HG02840 (cell line): ENCODE measurements around the gene PLEKHG2.
"Not testable (repeated sequence)": the region's sequence is repeated elsewhere in the genome, so short reads cannot be mapped to it uniquely, and the experiment has no call there.

Experiments
- ATAC-seq: cut with Tn5 transposase; IDR thresholded peaks from one replicate; pipeline ENCODE4 v1.9.1; 2021; ENCODE audit warnings: mild to moderate bottlenecking, moderate library complexity, moderate number of reproducible peaks; ENCODE audit not compliant: unreplicated experiment, low FRiP score

The PLEKHG2 gene

DNA sequence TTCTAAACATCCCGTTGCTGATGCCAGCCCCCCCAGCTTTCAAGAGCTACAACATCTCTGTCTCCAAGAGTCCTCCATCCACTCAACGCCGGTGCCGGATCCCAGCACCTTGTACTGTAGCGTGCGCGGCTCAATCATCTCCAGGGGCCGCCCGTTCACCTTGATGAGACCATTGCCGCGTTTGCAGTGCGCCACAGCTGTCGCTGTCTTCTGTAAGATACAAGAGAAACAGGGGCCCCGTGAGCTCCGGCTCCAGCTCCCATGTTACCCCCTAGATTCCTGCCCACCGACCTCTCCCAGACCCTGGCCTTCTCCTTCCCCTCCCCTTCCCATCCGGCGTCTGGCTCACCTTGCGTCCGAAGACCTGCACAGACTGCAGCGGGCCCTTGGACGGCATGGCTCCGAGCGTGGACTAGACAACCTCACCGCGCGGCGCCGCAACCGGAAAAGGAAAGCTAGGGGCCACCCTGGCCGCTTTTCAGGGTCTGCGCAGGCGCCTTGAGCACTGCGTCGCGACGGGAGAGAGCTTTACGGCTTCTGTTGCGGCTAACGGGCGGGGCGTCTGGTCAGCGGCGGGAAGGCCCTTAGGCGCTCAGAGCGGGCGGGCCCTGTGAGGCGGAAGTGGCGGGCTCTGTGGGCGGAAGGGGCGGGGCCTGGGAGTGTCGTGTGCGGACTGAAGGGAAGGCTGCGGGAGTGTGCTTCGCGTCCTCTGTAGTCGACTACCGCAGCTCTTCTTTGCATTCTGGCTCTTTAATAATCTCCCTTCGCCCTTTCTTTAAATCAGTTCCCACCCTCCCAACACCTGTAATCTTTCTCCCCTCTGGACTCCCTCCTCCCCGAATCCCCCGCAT is 23.3 kb downstream of the PLEKHG2 start, which contains the start of gene RPS16:
Gene RPS16, minus strand, starts transcription at position 451 of the 851 bp plus-strand sequence. Its CDS starts 54 bp downstream, at position 397.
- peak; percentile 81 for ATAC-seq

DNA sequence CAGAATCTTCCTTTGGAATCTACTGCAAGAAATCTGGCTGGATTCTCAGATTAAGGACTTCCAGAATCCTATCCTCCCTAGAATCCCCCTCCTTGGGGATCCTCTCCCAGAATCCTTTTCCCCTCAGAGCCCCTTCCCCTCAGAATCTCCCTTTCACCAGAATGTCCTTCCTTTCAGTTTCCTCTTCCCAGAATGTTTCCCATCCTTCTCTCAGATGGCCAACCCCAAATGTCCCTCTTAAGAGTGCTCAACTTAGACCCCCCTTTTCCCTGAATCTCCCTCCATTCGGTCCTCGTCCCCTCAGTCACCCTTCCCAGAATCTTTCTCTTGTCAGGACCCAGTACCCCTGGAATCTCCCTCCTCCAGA is 23.9 kb downstream of the PLEKHG2 start:
- ATAC-seq, result no peak

DNA sequence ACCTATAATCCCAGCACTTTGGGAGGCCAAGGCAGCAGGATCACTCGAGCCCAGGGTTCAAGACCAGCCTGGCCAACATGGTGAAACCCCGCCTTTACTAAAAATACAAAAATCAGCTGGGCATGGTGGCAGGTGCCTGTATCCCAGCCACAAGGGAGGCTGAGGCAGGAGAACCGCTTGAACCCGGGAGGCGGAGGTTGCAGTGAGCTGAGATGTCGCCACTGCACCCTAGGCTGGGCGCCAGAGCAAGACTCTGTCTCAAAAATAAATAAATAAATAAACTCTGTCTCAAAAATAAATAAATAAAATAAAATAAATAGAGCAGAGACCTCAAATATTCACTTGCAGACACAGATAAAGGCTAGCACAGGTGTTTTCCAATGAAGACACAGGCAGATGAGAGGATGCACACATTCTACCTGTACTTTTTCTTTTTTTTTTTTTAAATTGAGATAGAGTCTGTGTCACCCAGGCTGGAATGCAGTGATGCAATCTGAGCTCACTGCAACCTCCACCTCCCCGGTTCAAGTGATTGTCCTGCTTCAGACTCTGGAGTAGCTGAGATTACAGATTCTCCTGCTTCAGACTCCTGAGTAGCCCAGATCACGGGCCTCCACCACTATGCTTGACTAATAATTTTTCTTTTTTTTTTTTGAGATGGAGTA is 25.9 kb downstream of the PLEKHG2 start:
- ATAC-seq, result no peak

DNA sequence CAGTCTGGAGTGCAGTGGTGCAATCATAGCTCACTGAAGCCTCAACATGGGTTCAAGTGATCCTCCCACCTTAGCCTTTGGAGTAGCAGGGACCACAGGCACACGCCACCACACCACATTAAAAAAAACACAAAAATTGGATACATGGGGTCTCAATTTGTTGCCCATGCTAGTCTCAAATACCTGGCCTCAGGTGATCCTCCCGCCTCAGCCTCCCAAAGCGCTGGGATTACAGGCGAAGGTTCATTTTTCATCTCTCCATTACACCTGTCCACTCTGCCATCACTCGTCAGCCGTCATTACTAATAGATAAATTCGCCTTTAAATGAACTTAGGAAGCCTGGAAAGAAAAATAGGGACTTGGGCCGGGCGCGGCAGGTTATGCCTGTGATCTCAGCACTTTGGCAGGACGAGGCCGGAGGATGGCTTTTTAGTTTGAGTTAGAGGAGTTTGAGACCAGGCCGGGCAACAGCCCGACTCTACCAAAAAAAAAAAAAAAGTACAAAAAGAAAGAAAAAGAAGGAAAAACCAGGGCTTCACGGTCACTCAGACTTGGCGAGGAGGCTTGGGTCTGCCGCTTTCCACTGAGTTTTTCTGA is 32.2 kb downstream of the PLEKHG2 start:
- no peak for ATAC-seq

DNA sequence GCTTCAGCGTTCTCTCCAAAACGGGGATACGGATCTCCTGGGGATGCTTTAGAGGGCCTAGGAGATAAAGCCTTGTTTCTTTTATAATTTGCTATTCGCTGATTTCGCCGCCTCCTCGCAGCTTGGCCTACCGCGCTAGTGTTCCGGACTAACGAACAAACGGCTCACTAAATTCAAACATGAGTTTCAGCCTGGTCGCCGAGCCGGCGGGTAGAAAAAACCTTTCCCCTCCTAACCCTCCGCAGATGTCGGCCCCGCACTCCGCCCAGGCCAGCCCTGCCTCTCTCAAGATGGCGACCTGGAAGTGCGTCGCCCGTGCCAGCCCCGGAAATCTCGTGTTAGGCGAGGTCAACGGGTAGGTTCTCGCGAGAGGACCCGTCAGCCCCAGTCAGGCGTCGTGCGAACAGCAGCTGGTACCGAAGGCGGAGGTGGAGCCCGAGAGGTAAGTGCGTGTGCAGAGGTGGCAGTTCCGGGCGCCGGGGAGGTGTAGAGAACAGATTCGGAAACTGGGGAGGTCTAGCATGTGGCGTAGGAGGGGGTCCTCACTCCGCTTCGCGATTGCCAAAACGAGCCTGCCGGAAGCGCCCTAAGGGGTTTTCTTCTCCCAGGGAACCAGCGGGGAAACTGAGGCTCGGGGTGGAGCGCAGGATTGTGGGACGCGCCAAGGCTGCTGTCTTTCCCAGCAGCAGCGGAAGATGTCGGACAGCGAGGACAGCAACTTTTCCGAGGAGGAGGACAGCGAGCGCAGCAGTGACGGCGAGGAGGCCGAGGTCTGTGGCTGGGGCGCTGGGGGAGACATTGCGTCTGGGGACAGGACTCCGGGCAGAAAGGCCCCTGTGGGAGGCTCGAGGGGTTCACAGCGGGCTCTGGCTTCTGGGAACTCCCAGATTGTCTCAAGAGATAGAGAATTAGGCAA is 33.0 kb downstream of the PLEKHG2 start, which contains the start of gene SUPT5H:
Gene SUPT5H, plus strand, starts transcription at position 387 of the 916 bp plus-strand sequence. Its CDS starts 309 bp downstream, at position 696.
- peak; percentile 84 for ATAC-seq

DNA sequence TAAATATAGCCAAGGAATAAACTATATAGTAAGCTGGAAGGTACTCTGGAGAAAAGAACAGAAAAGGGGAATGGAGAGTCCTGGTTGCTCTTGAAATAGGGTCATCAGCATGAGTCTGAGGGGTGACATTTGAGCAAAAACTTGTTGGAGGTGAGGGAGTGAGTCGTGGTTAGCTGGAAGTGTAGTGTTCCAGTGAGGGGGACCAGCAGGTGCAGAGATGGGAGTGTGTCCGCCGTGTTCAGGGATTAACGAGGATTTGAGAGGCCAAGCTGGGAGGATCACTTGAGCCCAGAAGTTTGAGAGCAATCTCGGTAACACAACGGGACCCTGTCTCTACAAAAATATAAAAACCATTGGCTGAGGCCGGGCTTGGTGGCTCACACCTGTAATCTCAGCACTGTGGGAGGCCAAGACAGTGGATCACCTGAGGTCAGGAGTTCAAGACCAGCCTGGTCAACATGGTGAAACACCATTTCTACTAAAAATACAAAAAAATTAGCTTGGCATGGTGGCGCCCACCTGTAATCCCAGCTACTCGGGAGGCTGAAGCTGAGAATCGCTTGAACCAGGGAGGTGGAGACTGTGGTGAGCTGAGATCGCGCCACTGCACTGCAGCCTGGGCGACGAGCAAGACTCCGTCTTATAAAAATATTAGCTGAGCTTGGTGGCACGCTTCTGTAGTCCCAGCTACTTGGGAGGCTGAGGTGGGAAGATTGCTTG is 34.1 kb downstream of the PLEKHG2 start:
- ATAC-seq, result no peak

DNA sequence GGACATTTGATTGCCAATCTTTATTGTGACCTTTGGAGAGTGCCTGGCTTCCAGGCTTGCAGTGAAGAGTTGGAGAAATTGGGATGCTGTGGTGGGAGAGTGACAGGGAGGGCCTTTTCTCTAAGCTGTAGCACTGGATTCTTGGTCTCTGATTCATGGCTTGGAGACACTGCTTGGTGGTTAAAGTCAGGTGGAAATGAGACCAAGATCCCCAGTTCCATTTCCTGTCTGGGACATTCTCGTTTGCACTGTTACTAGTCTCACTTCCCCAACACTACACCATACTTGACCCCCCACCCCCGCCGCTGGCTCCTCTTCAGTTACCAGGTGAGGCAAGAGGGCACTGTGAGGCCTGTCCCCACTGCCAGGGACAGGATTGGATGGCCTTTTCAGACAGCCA is 35.8 kb downstream of the PLEKHG2 start:
- no peak for ATAC-seq

DNA sequence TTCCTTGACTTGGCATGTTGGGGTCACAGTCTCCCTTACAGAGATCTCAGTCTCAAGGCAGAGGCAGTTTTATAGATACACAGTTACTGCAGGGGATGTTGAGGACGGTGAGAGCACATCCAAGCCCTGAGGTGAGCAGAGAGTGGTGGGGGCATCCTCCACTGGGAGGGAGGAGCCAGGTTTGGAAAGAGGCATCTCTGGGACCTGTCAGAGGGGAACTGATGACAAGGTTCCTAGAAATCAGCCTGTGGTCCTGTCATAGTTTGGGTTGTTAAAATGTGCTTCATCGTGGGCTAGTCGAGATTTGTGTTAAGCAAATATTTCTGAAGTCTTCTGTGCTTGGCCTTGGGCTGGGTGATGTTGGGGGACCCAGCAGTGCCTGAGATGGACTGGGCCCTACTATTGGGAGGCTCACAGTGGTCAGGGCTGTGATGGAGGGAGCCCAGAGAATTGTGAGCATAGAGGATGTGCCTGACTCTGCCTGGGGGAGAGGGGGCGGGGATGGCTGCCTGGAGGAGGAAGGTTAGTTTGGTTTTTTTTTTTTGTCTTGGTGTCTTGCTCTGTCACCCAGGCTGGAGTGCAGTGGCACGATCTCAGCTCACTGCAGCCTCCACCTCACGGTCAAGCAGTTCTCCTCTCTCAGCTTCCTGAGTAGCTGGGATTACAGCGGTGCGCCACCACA is 36.8 kb downstream of the PLEKHG2 start:
- no peak for ATAC-seq

DNA sequence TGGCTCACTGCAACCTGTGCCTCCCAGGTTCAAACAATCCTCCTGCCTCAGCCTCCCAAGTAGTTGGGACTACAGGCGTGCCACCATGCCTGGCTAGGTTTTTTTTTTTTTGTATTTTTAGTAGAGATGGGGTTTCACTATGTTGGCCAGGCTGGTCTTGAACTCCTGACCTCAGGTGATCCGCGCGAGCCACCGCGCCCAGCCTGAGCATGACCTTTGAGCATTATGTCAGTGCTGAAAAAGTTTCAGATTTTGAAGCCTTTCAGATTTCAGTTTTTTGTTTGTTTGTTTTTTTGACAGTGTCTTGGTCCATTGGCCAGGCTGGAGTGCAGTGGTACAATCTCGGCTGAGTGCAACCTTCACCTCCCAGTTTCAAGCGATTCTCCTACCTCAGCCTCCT is 38.8 kb downstream of the PLEKHG2 start:
- ATAC-seq, result not testable (repeated sequence)

DNA sequence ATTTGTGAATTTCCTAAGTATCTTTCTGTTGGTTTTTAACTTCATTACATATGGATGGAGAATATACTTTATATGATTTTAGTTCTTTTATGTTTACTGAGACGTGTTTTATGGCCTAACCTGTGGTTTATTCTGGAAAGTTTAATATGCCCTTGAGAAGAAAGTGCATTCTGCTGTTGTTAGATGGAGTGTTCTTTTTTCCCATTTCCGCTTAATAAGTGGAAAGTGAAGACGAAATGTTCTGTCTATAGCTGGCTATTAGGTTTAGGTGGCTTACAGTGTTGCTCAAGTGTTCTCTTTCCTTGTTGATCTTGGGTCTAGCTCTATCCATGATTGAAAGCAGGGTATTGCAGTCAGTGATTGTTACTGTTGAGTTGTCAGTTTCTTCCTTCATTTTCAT is 50.9 kb downstream of the PLEKHG2 start:
- ATAC-seq, result no peak

DNA sequence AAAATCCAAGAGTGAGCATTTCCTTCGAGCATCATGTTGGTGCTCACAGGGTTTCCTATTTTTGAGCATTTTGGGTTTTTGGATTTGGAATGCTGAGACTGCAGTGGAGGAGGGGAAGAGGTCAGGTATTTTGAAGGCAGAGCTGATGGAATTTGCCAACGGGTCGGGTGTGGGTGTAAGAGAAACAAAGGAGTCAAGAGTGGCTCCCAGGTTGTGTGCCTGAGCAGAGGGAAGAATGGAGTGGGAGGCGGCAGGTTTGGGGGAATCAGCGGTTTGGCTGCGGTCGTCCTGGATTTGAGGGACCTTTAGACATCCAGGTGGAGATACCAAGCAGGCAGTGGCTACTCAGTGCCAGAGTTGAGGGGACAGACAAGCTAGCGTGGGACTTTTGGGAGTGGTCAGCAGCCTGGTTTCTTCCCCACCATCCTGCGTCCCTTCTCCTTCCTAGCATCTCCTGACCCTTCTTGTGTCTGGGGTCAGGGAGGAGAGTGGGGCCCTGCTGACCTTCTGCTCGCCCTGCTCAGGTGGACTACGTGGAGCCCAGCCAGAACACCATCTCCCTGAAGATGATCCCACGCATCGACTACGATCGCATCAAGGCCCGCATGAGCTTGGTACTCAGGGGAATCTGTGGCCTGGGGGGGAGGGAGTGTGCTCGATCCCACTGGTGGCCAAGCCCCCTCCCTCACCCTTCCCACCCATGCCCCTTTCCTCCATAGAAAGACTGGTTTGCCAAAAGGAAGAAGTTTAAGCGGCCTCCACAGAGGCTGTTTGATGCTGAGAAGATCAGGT is 53.7 kb downstream of the PLEKHG2 start:
- ATAC-seq, result no peak

DNA sequence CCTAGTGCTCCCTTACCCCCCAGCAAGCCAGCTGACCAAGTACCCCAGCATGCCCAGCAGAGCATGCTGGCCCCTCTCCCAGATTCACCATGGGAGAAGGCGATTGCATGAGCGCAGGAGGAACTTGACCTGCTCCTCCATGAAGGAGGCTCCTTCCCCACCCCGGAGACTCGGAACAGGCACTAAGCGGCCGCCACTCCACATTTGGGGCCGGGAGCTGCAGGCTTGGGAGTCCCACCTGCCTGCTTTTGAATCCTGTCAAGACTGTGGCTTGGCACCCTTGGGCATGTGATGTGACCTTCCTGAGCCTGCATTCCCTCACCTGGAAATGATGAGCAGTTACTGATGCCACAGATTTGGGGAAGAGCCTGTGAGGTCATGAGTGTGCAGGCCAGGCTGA is 55.5 kb downstream of the PLEKHG2 start:
- ATAC-seq, result no peak

DNA sequence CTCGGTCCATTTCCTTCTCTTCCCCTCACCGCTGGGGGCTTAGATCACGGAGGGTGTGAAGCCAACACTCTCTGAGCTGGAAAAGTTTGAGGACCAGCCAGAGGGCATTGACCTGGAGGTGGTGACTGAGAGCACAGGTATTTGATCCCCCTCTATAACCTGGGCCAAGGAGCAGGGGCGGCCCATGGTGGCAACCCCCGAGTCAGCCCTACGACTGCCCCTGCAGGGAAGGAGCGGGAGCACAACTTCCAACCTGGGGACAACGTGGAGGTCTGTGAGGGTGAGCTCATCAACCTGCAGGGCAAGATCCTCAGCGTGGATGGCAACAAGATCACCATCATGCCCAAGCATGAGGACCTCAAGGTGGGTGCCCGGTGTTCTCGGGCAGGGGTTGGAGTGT is 56.6 kb downstream of the PLEKHG2 start:
- ATAC-seq, result no peak

DNA sequence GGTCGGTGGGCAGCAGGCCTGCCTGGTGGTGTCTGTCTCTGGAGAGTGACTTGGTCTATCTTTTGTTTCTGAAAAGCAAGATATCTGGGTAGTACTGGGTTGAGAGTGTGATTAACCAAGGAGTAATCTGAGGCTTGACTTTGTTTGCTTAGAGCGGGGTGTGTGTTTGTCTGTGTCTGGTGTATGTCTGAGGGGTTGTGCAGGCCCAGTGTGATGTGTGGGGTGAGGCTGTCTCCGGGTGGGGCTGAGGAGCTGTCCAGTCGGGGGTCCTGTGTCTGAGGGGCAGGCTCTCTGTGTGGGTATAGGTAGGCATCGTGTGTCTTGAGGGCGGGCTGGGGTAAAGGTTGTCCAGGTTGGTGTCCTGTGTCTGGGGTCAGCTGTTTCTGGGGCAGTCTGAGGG is 57.1 kb downstream of the PLEKHG2 start:
- ATAC-seq, result no peak

DNA sequence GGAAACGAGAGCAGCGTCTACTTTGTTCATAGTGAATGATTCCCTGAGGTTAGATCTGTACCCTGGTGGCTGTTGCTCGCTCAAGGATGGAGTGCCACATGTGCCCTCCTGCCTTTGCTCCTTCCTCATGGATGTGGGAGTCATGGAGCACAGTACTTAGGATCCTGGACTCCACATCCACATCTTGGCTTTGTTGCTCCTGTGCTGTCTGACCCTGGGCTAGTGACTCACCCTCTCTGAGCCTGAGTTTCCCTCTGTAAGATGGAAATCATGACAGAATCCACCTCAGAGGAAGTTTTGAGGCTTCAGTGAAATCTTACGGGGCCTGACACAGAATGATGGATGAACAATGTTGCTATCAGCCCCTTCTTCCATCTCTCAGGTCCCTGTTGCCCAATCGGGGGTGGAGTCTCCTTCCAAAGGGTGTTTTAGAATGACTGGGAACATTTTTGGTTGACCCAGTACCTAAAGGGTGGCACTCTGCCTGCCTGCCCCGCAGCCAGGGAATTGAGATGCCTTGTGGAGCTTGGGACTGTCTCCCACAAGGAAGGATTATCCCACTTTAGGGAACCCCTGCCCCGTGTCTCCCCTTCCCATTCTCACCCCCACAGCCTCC is 58.4 kb downstream of the PLEKHG2 start:
- no peak for ATAC-seq

DNA sequence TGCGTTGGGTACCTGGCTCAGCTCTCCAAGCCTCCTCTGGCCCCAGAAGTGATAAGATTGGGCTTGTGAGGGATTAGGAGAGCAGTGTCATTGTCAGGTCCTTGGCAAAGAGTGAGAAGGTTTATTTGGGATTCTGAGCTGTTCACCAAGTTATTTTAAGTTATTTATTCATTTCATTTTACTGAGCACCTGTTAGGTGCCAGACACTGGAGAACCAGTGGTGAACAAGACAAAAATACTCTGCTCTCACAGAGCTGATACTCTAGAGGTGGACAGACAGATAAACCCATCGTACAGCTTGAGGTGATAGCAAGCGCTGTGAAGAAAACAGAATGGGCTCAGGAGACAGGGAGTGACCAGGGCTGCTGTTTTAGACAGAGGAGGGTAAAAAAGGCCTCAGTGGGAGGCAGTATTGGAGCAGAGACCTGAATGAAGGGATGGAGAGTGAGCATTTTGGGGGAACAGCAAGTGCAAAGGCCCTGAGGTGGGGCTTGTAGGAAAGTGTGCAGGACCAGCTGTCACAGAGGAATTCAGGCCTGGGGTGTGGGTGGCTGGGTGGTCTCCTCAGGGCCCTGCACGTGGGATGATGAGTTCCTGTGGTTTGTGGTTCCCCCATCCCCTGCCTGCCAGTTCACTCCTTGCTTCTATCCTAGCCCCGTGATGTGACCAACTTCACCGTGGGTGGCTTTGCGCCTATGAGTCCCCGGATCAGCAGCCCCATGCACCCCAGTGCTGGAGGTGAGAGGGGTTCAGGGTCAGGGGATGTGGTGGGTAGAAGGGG is 59.5 kb downstream of the PLEKHG2 start:
- ATAC-seq, result no peak

DNA sequence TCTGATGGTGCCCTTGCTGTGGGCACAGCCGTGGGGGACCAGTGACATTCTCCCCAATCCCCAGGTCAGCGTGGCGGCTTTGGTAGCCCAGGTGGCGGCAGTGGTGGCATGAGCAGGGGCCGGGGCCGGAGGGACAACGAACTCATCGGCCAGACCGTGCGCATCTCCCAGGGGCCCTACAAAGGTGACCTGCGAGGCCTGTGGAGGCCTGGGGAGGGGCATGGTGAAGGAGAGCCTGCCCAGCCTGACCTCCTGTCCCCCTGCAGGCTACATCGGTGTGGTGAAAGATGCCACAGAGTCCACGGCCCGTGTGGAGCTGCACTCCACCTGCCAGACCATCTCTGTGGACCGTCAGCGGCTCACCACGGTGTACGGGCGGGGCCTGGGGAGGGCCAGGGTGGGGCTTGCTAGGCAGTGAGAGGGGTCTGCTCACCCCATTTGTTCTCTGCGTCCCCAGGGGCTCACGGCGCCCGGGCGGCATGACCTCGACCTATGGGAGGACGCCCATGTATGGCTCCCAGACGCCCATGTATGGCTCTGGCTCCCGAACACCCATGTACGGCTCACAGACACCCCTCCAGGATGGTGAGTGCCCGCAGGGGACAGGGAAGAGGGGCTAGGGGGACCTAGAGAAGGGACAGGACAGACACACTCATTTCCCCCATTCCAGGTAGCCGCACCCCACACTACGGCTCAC is 60.4 kb downstream of the PLEKHG2 start:
- no peak for ATAC-seq
